ENCODE results near the gene TIMM22. TPM values are rescaled to one million over a fixed set of nuclear protein-coding genes. Genes with fewer than 3 reads are reported as not detected.
A peak's percentile ranks its signal among the peaks of the same experiment; 100 is the strongest.

Gene TIMM22
- total and polyA plus RNA-seq, 2 of the 13 experiments (the other 11 are each of a cell fraction or from before 2014, with no cell fraction given), result 6.2 to 15.5 TPM

- 94% methylated on average over 9 of the region's 13 CpGs for whole genome bisulfite sequencing (ENCODE audit: low lambda C conversion rate)
- Histone ChIP-seq H3K4me3 (replicated peaks in 1 of 3; ENCODE audit: insufficient read depth in 1 of 3, low read depth in 2 of 3, low read length in 3 of 3) (no peak overlapping the region), H3K27me3 (ENCODE audit: control insufficient read depth in 1 of 2, insufficient read depth in 2 of 2, low read length in 2 of 2) (no peaks in the 10 kb centered on the region), H3K4me1 (ENCODE audit: insufficient read depth, low read length) (peaks cover 25% of the 10 kb centered on the region), H2AFZ (ENCODE audit: low read length) (no peak overlapping the region), H4K20me1 (ENCODE audit: insufficient read depth, low read length) (no peaks in the 10 kb centered on the region), H3K9ac (ENCODE audit: insufficient read depth, low read depth, low read length) (no peak overlapping the region), H3K4me2 (ENCODE audit: low read depth, low read length) (no peak overlapping the region), H3K9me3 (ENCODE audit: low read length) (no peaks in the 10 kb centered on the region), H3K79me2 (ENCODE audit: insufficient read depth, low read length) (no peaks in the 10 kb centered on the region), H3K27ac (ENCODE audit: extremely low read length, insufficient read depth, low read length) (no peak overlapping the region), H3K36me3 (replicated peaks in 1 of 2; ENCODE audit: control insufficient read depth in 1 of 2, insufficient read depth in 2 of 2, low read length in 2 of 2) (peaks cover 7 to 20% of the 10 kb centered on the region in 2 experiments)
- intact Hi-C loops (cut with micrococcal nuclease; ENCODE audit: unreplicated experiment), result no loop called here
- BruUV-seq (replicated peaks), result no TSS peak
- FAIRE-seq (no peak), DNase-seq (ENCODE audit: low spot score) (no peak), ATAC-seq (no peak; the same call in 2 of the 3 replicates)
- TF ChIP-seq AGO2 (optimal IDR thresholded peaks at IDR 0.05; ENCODE audit: low read depth, low read length), result peak; percentile 49
- TF ChIP-seq CBFB (CRISPR knock-in tag; IDR thresholded peaks at IDR 0.05), result no peak
- ChIA-PET CTCF (ENCODE audit: low intra/inter-chr PET ratio, low total read pairs) (no interaction called here), POLR2A (no interaction called here)
- in situ Hi-C loops (cut with HindIII; ENCODE audit: extremely low pct_ligation_motif_present, low pct_unique_long_range_greater_than_20kb), result no loop called here
Observed at GRCh38 chr17:1004769-1005295, 7.9 kb downstream of the TIMM22 start.

GRCh38 chr17:1005361-1005946 is 8.5 kb downstream of the TIMM22 start:
- FAIRE-seq, result no peak
- Histone ChIP-seq H3K4me1 (ENCODE audit: insufficient read depth, low read length) (peaks cover 21% of the 10 kb centered on the region), H3K4me2 (ENCODE audit: low read depth, low read length) (no peak overlapping the region), H3K79me2 (ENCODE audit: insufficient read depth, low read length) (no peaks in the 10 kb centered on the region), H4K20me1 (ENCODE audit: insufficient read depth, low read length) (no peaks in the 10 kb centered on the region), H3K27me3 (ENCODE audit: control insufficient read depth in 1 of 2, insufficient read depth in 2 of 2, low read length in 2 of 2) (no peaks in the 10 kb centered on the region), H3K9me3 (ENCODE audit: low read length) (no peaks in the 10 kb centered on the region), H3K9ac (ENCODE audit: insufficient read depth, low read depth, low read length) (no peak overlapping the region), H3K27ac (ENCODE audit: extremely low read length, insufficient read depth, low read length) (no peak overlapping the region), H3K4me3 (replicated peaks in 1 of 3; ENCODE audit: insufficient read depth in 1 of 3, low read depth in 2 of 3, low read length in 3 of 3) (no peak overlapping the region), H2AFZ (ENCODE audit: low read length) (no peak overlapping the region), H3K36me3 (replicated peaks in 1 of 2; ENCODE audit: control insufficient read depth in 1 of 2, insufficient read depth in 2 of 2, low read length in 2 of 2) (peaks cover 7 to 16% of the 10 kb centered on the region in 2 experiments)
- POLR2A ChIA-PET, result no interaction called here
- intact Hi-C loops (cut with micrococcal nuclease; ENCODE audit: unreplicated experiment) (no loop called here), in situ Hi-C loops (cut with HindIII; ENCODE audit: extremely low pct_ligation_motif_present, low pct_unique_long_range_greater_than_20kb) (no loop called here)
- TF ChIP-seq HNRNPLL (IDR thresholded peaks at IDR 0.05; ENCODE audit: low read depth, low read length, poor library complexity, severe bottlenecking), result no peak
- no peak for TF ChIP-seq ZNF451 (CRISPR knock-in tag; IDR thresholded peaks at IDR 0.05)
- no peak for TF ChIP-seq SAP130 (CRISPR knock-in tag; IDR thresholded peaks at IDR 0.05; ENCODE audit: low read depth)
- no peak for TF ChIP-seq HOXA5 (CRISPR knock-in tag; IDR thresholded peaks at IDR 0.05)
- TF ChIP-seq RORA (CRISPR knock-in tag; IDR thresholded peaks at IDR 0.05), result no peak
- no peak for TF ChIP-seq ZNF180 (CRISPR knock-in tag; IDR thresholded peaks at IDR 0.05; ENCODE audit: borderline replicate concordance, low read depth)
- no peak for TF ChIP-seq DDIT3 (CRISPR knock-in tag; IDR thresholded peaks at IDR 0.05)
- TF ChIP-seq ZSCAN30 (CRISPR knock-in tag; IDR thresholded peaks at IDR 0.05), result no peak
- no peak for ATAC-seq
- 97% methylated on average over 23 of the region's 23 CpGs for WGBS (ENCODE audit: low lambda C conversion rate)
- DNase-seq (ENCODE audit: low spot score), result no peak
- BruUV-seq (replicated peaks), result no TSS peak
- CTCF ChIA-PET (ENCODE audit: low intra/inter-chr PET ratio, low total read pairs), result no interaction called here
